ENCODE results near the gene HOXA3. TPM values are rescaled to one million over a fixed set of nuclear protein-coding genes. Genes with fewer than 3 reads are reported as not detected.

HOXA3 gene
- total RNA-seq, 1 experiment from 2014 or later = 22.6 TPM

- peaks cover 7% of the 10 kb centered on the region for H3K4me1 Mint-ChIP-seq (ENCODE audit: low read depth, unreplicated experiment)
- ChIA-PET POLR2A (interaction anchor here (0.6 to 1.0 kb wide), 3 partner anchors 61 to 1096 kb away, joined by 5 to 6 read pairs (median 6); partner anchors contain the start of genes HOXA1 and SKAP2), CTCF (interaction anchor here (0.6 to 1.3 kb wide), 9 partner anchors 9 to 1295 kb away, joined by 3 to 6 read pairs (median 4); partner anchors contain the start of gene HOXA4)
- H3K4me1 ChIP-seq = peaks cover 7% of the 10 kb centered on the region
- H3K9me3 Mint-ChIP-seq (ENCODE audit: unreplicated experiment) = no peaks in the 10 kb centered on the region
- intact Hi-C loops (cut with micrococcal nuclease; ENCODE audit: unreplicated experiment) = no loop called here
- H3K4me3 ChIP-seq (ENCODE audit: low read depth, low read length) = peak overlapping the region; percentile 49
- no TSS peak for BruUV-seq (replicated peaks)
- DNase-seq = peak in 1 of 2 experiments; percentile 34
- peaks cover 20% of the 10 kb centered on the region for H3K36me3 Mint-ChIP-seq (ENCODE audit: insufficient read depth, unreplicated experiment)
- H3K27me3 ChIP-seq (replicated peaks; ENCODE audit: control insufficient read depth, insufficient read depth, low read length) = no peaks in the 10 kb centered on the region
- H3K36me3 ChIP-seq (ENCODE audit: control insufficient read depth, insufficient read depth, low read length) = no peaks in the 10 kb centered on the region; the same call in 1 of the 2 replicates
- H3K4me3 Mint-ChIP-seq (ENCODE audit: unreplicated experiment) = peak overlapping the region; percentile 93
- H3K9me3 ChIP-seq = no peaks in the 10 kb centered on the region
- no peak for TF ChIP-seq CTCF (IDR thresholded peaks at IDR 0.05; ENCODE audit: insufficient read depth in 1 of 2, low read depth in 1 of 2, low read length in 1 of 2, severe bottlenecking in 1 of 2, unreplicated experiment in 1 of 2)
- peak overlapping the region; percentile 93 for H3K27ac Mint-ChIP-seq (ENCODE audit: unreplicated experiment)
- no peaks in the 10 kb centered on the region for H3K27me3 Mint-ChIP-seq (ENCODE audit: insufficient read depth, unreplicated experiment)
Observed at GRCh38 chr7:27156916-27157701, 4.7 kb upstream of the HOXA3 start.

GRCh38 chr7:27156508-27156898 is 4.1 kb upstream of the HOXA3 start, which contains the start of gene HOXA7:
HOXA7 (minus strand) TSS chr7:27156675; CDS start chr7:27156545, 130 bp downstream.
- Histone ChIP-seq H3K9me3 (no peaks in the 10 kb centered on the region), H3K4me1 (peaks cover 9% of the 10 kb centered on the region), H3K36me3 (ENCODE audit: control insufficient read depth, insufficient read depth, low read length) (no peaks in the 10 kb centered on the region; the same call in 1 of the 2 replicates), H3K4me3 (ENCODE audit: low read depth, low read length) (peak within 1 kb of the TSS; percentile 49), H3K27me3 (replicated peaks; ENCODE audit: control insufficient read depth, insufficient read depth, low read length) (no peaks in the 10 kb centered on the region)
- intact Hi-C loops (cut with micrococcal nuclease; ENCODE audit: unreplicated experiment) = no loop called here
- ChIA-PET POLR2A (interaction anchor here (0.6 to 1.0 kb wide), 5 partner anchors 40 to 1096 kb away, joined by 3 to 6 read pairs (median 5); partner anchors contain the start of genes HOXA1 and SKAP2), CTCF (interaction anchor here (0.6 to 1.3 kb wide), 9 partner anchors 8 to 475 kb away, joined by 3 to 6 read pairs (median 4); partner anchors contain the start of gene HOXA4)
- peak within 1 kb of the TSS; percentile 93 for H3K4me3 Mint-ChIP-seq (ENCODE audit: unreplicated experiment)
- peak within 1 kb of the TSS; percentile 93 for H3K27ac Mint-ChIP-seq (ENCODE audit: unreplicated experiment)
- peaks cover 23% of the 10 kb centered on the region for H3K36me3 Mint-ChIP-seq (ENCODE audit: insufficient read depth, unreplicated experiment)
- no TSS peak for BruUV-seq (replicated peaks)
- no peaks in the 10 kb centered on the region for H3K9me3 Mint-ChIP-seq (ENCODE audit: unreplicated experiment)
- TF ChIP-seq CTCF (IDR thresholded peaks at IDR 0.05; ENCODE audit: insufficient read depth in 1 of 2, low read depth in 1 of 2, low read length in 1 of 2, severe bottlenecking in 1 of 2, unreplicated experiment in 1 of 2) = no peak
- DNase-seq = peak; percentile 85 to 88
- H3K4me1 Mint-ChIP-seq (ENCODE audit: low read depth, unreplicated experiment) = peaks cover 7% of the 10 kb centered on the region
- no peaks in the 10 kb centered on the region for H3K27me3 Mint-ChIP-seq (ENCODE audit: insufficient read depth, unreplicated experiment)

- BruUV-seq (replicated peaks) = TSS peak; percentile 63
- H3K4me1 Mint-ChIP-seq (ENCODE audit: low read depth, unreplicated experiment) = peaks cover 7% of the 10 kb centered on the region
Observed at GRCh38 chr7:27155816-27156507, 3.6 kb upstream of the HOXA3 start.

More at GRCh38 chr7:27155816-27156507, 3.6 kb upstream of the HOXA3 start:
- no peak for TF ChIP-seq CTCF (IDR thresholded peaks at IDR 0.05; ENCODE audit: insufficient read depth in 1 of 2, low read depth in 1 of 2, low read length in 1 of 2, severe bottlenecking in 1 of 2, unreplicated experiment in 1 of 2)
- peak overlapping the region; percentile 93 for H3K4me3 Mint-ChIP-seq (ENCODE audit: unreplicated experiment)
- H3K27me3 ChIP-seq (replicated peaks; ENCODE audit: control insufficient read depth, insufficient read depth, low read length) = no peaks in the 10 kb centered on the region
- ChIA-PET CTCF (interaction anchor here (0.6 to 1.3 kb wide), 7 partner anchors 15 to 474 kb away, joined by 3 to 6 read pairs (median 4); partner anchors contain the start of gene HOXA4), POLR2A (interaction anchor here (0.6 to 1.0 kb wide), 3 partner anchors 39 to 477 kb away, joined by 3 to 6 read pairs (median 4); partner anchors contain the start of gene HOXA1)
- no peaks in the 10 kb centered on the region for H3K9me3 ChIP-seq
- peak overlapping the region; percentile 49 for H3K4me3 ChIP-seq (ENCODE audit: low read depth, low read length)
- peak; percentile 56 to 73 for DNase-seq
- intact Hi-C loops (cut with micrococcal nuclease; ENCODE audit: unreplicated experiment) = no loop called here
- no peaks in the 10 kb centered on the region; the same call in 1 of the 2 replicates for H3K36me3 ChIP-seq (ENCODE audit: control insufficient read depth, insufficient read depth, low read length)
- H3K27me3 Mint-ChIP-seq (ENCODE audit: insufficient read depth, unreplicated experiment) = no peaks in the 10 kb centered on the region
- peak overlapping the region; percentile 93 for H3K27ac Mint-ChIP-seq (ENCODE audit: unreplicated experiment)
- no peaks in the 10 kb centered on the region for H3K9me3 Mint-ChIP-seq (ENCODE audit: unreplicated experiment)
- H3K4me1 ChIP-seq = peaks cover 10% of the 10 kb centered on the region
- H3K36me3 Mint-ChIP-seq (ENCODE audit: insufficient read depth, unreplicated experiment) = peaks cover 27% of the 10 kb centered on the region
